ENCODE data around the gene ZSCAN22.

ZSCAN22 gene

GRCh38 chr19:58381460-58382212 lies 54.8 kb downstream of the ZSCAN22 start:
- no peak for TF ChIP-seq ZFX (IDR thresholded peaks at IDR 0.05; ENCODE audit: borderline replicate concordance)
- TF ChIP-seq CTCF (IDR thresholded peaks at IDR 0.05) = no peak

GRCh38 chr19:58382997-58383603 lies 56.3 kb downstream of the ZSCAN22 start:
- TF ChIP-seq CTCF (IDR thresholded peaks at IDR 0.05) (no peak), ZFX (IDR thresholded peaks at IDR 0.05; ENCODE audit: borderline replicate concordance) (no peak)
- peak overlapping the region; percentile 88; the same call in 1 of the 2 replicates for H3K27ac ChIP-seq

More at GRCh38 chr19:58381460-58382212, 54.8 kb downstream of the ZSCAN22 start:
- H3K27ac ChIP-seq = peak overlapping the region; percentile 88

- TF ChIP-seq ZFX (IDR thresholded peaks at IDR 0.05; ENCODE audit: borderline replicate concordance) = no peak
- no peak for TF ChIP-seq CTCF (IDR thresholded peaks at IDR 0.05)
- H3K27ac ChIP-seq = peak overlapping the region; percentile 98
Measured at GRCh38 chr19:58385313-58385890, 58.6 kb downstream of the ZSCAN22 start.

GRCh38 chr19:58385891-58386575 lies 59.2 kb downstream of the ZSCAN22 start:
- no peak for TF ChIP-seq CTCF (IDR thresholded peaks at IDR 0.05)
- no peak for TF ChIP-seq ZFX (IDR thresholded peaks at IDR 0.05; ENCODE audit: borderline replicate concordance)
- H3K27ac ChIP-seq = peak overlapping the region; percentile 98

- peak within 1 kb of the TSS; percentile 98 for H3K27ac ChIP-seq
- TF ChIP-seq CTCF (IDR thresholded peaks at IDR 0.05) (no peak), ZFX (IDR thresholded peaks at IDR 0.05; ENCODE audit: borderline replicate concordance) (no peak)
Measured at GRCh38 chr19:58386576-58387337, 60.0 kb downstream of the ZSCAN22 start, which contains the start of gene RPS5. Gene RPS5 (plus strand): TSS chr19:58387269. CDS start chr19:58388138, 869 bp downstream.

- H3K27ac ChIP-seq = peak overlapping the region; percentile 98
- TF ChIP-seq ZFX (IDR thresholded peaks at IDR 0.05; ENCODE audit: borderline replicate concordance) (no peak), CTCF (IDR thresholded peaks at IDR 0.05) (peak; percentile 17; the same call in 1 of the 2 replicates)
Measured at GRCh38 chr19:58387338-58388174, 60.8 kb downstream of the ZSCAN22 start.

Data from 22Rv1 (cell line).